ENCODE measurements around the gene HOTAIR. TPM values are rescaled to one million over a fixed set of nuclear protein-coding genes. Genes with fewer than 3 reads are reported as not detected.

Gene HOTAIR
- total RNA-seq, 1 donor = not detected

- no peak for DNase-seq (ENCODE audit: low read depth)
- no peak for TF ChIP-seq CTCF (IDR thresholded peaks at IDR 0.05; ENCODE audit: insufficient read depth, low read length)
- H3K4me3 ChIP-seq (ENCODE audit: low read depth, low read length) = no peak overlapping the region
Measured at GRCh38 chr12:53924521-53925405, 50.0 kb downstream of the HOTAIR start.

- TF ChIP-seq CTCF (IDR thresholded peaks at IDR 0.05; ENCODE audit: insufficient read depth, low read length) = no peak
Measured at GRCh38 chr12:53916788-53917655, 57.7 kb downstream of the HOTAIR start.

More at GRCh38 chr12:53916788-53917655, 57.7 kb downstream of the HOTAIR start:
- DNase-seq (ENCODE audit: low read depth) = no peak
- H3K4me3 ChIP-seq (ENCODE audit: low read depth, low read length) = no peak overlapping the region

Small RNA genes lying within 50 kb of the gene (small RNA-seq; reads per million reads assigned to genes)
- gene AC012531.3 (not detected), gene AC012531.4 (not detected), gene MIR196A2 (not detected), gene RF01905 (not detected), gene RF01906 (not detected)

Other genes with a start within 250 kb of the HOTAIR start
- gene CALCOCO1, start 247.5 kb downstream of the HOTAIR start, total RNA-seq (ENCODE audit: low replicate concordance) = 96.2 and 234 TPM in 2 replicates
- not detected in 2 replicates for gene CISTR, start 223.0 kb downstream of the HOTAIR start, total RNA-seq (ENCODE audit: low replicate concordance)
- not detected in 2 replicates for gene HOXC13, start 36.1 kb downstream of the HOTAIR start, total RNA-seq (ENCODE audit: low replicate concordance)
- gene HOXC12, start 20.1 kb downstream of the HOTAIR start, total RNA-seq (ENCODE audit: low replicate concordance) = not detected in 2 replicates
- gene HOXC11, start 1.8 kb downstream of the HOTAIR start, total RNA-seq (ENCODE audit: low replicate concordance) = not detected in 2 replicates
- 0.25 TPM in 1 of 2 replicates, not detected in the other for gene HOXC10, start 10.2 kb upstream of the HOTAIR start, total RNA-seq (ENCODE audit: low replicate concordance)
- 0.65 TPM in 1 of 2 replicates, not detected in the other for gene HOXC9, start 25.2 kb upstream of the HOTAIR start, total RNA-seq (ENCODE audit: low replicate concordance)
- 3.4 TPM in 1 of 2 replicates, not detected in the other for gene HOXC8, start 34.0 kb upstream of the HOTAIR start, total RNA-seq (ENCODE audit: low replicate concordance)
- 0.09 and 0.90 TPM in 2 replicates for gene HOXC6, start 53.5 kb upstream of the HOTAIR start, total RNA-seq (ENCODE audit: low replicate concordance)
- 0.18 and 1.8 TPM in 2 replicates for gene HOXC5, start 58.1 kb upstream of the HOTAIR start, total RNA-seq (ENCODE audit: low replicate concordance)
- gene HOXC4, start 78.9 kb upstream of the HOTAIR start, total RNA-seq (ENCODE audit: low replicate concordance) = 0.36 and 1.4 TPM in 2 replicates
- gene SMUG1, start 214.0 kb upstream of the HOTAIR start, total RNA-seq (ENCODE audit: low replicate concordance) = 18.3 and 27.5 TPM in 2 replicates